Measurements from ENCODE around the gene ELMO1. TPM values are rescaled to one million over a fixed set of nuclear protein-coding genes. Genes with fewer than 3 reads are reported as not detected.

ELMO1 gene
- total RNA-seq, 2 donors from 2014 or later, result 66.0 to 72.2 TPM

GRCh38 chr7:36955456-36956129 is 493.1 kb downstream of the ELMO1 start:
- no peak for ATAC-seq (ENCODE audit: insufficient number of reproducible peaks, low FRiP score, low read depth)
- no peaks in the 10 kb centered on the region for H3K9me3 ChIP-seq
- no peak overlapping the region for H3K27ac ChIP-seq
- no peak overlapping the region for H3K4me3 ChIP-seq
- no peak for DNase-seq (ENCODE audit: low spot score)
- no peak for TF ChIP-seq CTCF (IDR thresholded peaks at IDR 0.05)
- H3K27me3 ChIP-seq (replicated peaks; ENCODE audit: insufficient read depth), result no peaks in the 10 kb centered on the region
- H3K36me3 ChIP-seq, result no peaks in the 10 kb centered on the region
- no peaks in the 10 kb centered on the region for H3K4me1 ChIP-seq (ENCODE audit: control insufficient read depth in 1 of 2, low read depth in 2 of 2)

DNA sequence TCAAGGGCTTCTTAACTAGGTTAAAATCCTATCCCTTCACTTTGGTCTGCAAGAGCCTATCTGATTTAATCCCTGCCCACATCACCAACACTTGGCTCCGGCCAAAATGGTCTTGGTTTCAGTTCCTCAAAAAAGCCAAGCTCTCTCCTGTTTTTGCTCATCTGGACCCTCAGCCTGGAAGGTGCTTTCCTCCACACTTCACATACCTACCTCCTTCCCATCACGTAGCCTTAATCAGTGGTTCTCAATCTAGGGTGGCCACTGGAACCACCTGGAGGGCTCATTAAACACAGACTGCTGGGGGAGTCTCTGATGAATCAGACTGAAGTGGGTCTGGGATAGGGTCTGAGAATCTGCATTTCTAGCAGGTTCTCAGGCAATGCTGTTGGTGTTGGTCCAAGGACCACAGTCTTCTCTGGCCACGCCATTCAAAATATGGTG is 497.4 kb downstream of the ELMO1 start:
- no peak for TF ChIP-seq CTCF (IDR thresholded peaks at IDR 0.05)
- Histone ChIP-seq H3K27ac (no peak overlapping the region), H3K4me1 (ENCODE audit: control insufficient read depth in 1 of 2, low read depth in 2 of 2) (no peaks in the 10 kb centered on the region), H3K36me3 (no peaks in the 10 kb centered on the region), H3K4me3 (no peak overlapping the region), H3K9me3 (no peaks in the 10 kb centered on the region), H3K27me3 (replicated peaks; ENCODE audit: insufficient read depth) (no peaks in the 10 kb centered on the region)
- ATAC-seq (ENCODE audit: insufficient number of reproducible peaks, low FRiP score, low read depth) (no peak), DNase-seq (ENCODE audit: low spot score) (no peak)

GRCh38 chr7:36949711-36950600 is 498.7 kb downstream of the ELMO1 start:
- Histone ChIP-seq H3K4me3 (no peak overlapping the region), H3K4me1 (ENCODE audit: control insufficient read depth in 1 of 2, low read depth in 2 of 2) (peaks cover 0 to 10% of the 10 kb centered on the region in 2 donors), H3K27ac (no peak overlapping the region), H3K27me3 (replicated peaks; ENCODE audit: insufficient read depth) (no peaks in the 10 kb centered on the region), H3K9me3 (no peaks in the 10 kb centered on the region), H3K36me3 (no peaks in the 10 kb centered on the region)
- ATAC-seq (ENCODE audit: insufficient number of reproducible peaks, low FRiP score, low read depth) (no peak), DNase-seq (ENCODE audit: low spot score) (no peak)
- TF ChIP-seq CTCF (IDR thresholded peaks at IDR 0.05), result no peak

- no peak overlapping the region for H3K27ac ChIP-seq
- H3K4me1 ChIP-seq (ENCODE audit: control insufficient read depth in 1 of 2, low read depth in 2 of 2), result peaks cover 0 to 10% of the 10 kb centered on the region in 2 donors
- no peak for ATAC-seq (ENCODE audit: insufficient number of reproducible peaks, low FRiP score, low read depth)
- no peaks in the 10 kb centered on the region for H3K27me3 ChIP-seq (replicated peaks; ENCODE audit: insufficient read depth)
- no peak overlapping the region for H3K4me3 ChIP-seq
- no peak for DNase-seq (ENCODE audit: low spot score)
- no peak for TF ChIP-seq CTCF (IDR thresholded peaks at IDR 0.05)
- no peaks in the 10 kb centered on the region for H3K9me3 ChIP-seq
- H3K36me3 ChIP-seq, result no peaks in the 10 kb centered on the region
These were observed 502.3 kb downstream of the ELMO1 start for GRCh38 chr7:36946401-36946739.

GRCh38 chr7:36945612-36946400 is 502.9 kb downstream of the ELMO1 start:
- H3K4me3 ChIP-seq, result no peak overlapping the region
- no peaks in the 10 kb centered on the region for H3K27me3 ChIP-seq (replicated peaks; ENCODE audit: insufficient read depth)
- no peak for ATAC-seq (ENCODE audit: insufficient number of reproducible peaks, low FRiP score, low read depth)
- no peak for DNase-seq (ENCODE audit: low spot score)
- no peaks in the 10 kb centered on the region for H3K9me3 ChIP-seq
- TF ChIP-seq CTCF (IDR thresholded peaks at IDR 0.05), result no peak
- no peaks in the 10 kb centered on the region for H3K36me3 ChIP-seq
- H3K27ac ChIP-seq, result no peak overlapping the region
- peaks cover 0 to 10% of the 10 kb centered on the region in 2 donors for H3K4me1 ChIP-seq (ENCODE audit: control insufficient read depth in 1 of 2, low read depth in 2 of 2)

All from thoracic aorta (tissue), 2 donors.